A673 (cell line): Measurements from ENCODE around the gene ERBB3. TPM values are rescaled to one million over a fixed set of nuclear protein-coding genes. Genes with fewer than 3 reads are reported as not detected.

Experiments
- BruUV-seq: library from RNA; stranded (reverse); fragments of 400-500 nt; replicated peaks from 2 replicates; lab custom pipeline; 2021; lab: Mats Ljungman, UMichigan
- CTCF ChIA-PET: fragments of 300-600 bp; sonication (Branson Sonifier 250); formaldehyde crosslinking; loops from one replicate; lab custom pipeline; 2022; ENCODE audit warnings: antibody characterized with exemption; lab: Charles Lee
- POLR2A ChIA-PET: fragments of 300-600 bp; sonication (Branson Sonifier 250); formaldehyde crosslinking; loops from one replicate; lab custom pipeline; 2022; ENCODE audit warnings: antibody characterized with exemption; ENCODE audit not compliant: low non-redundant PET; lab: Charles Lee
- DNase-seq: peaks from one replicate; pipeline ENCODE4 v3.0.0-alpha.2; 2015; ENCODE audit warnings: low spot score
- H3K27ac ChIP-seq: fragments of 200-600 bp; sonication (generic); 2 replicates; pipeline ENCODE4 v1.5.1; 2016; ENCODE audit warnings: mixed run types, low read depth, mild to moderate bottlenecking, mixed read lengths, antibody characterized with exemption, low read length; ENCODE audit not compliant: poor library complexity, severe bottlenecking
- H3K27me3 ChIP-seq: fragments of 200-600 bp; sonication (generic); replicated peaks from 2 replicates; pipeline ENCODE4 v1.6.1; 2017; ENCODE audit warnings: mixed run types, low read depth, mild to moderate bottlenecking, mixed read lengths, antibody characterized with exemption, low read length; ENCODE audit not compliant: insufficient read depth, poor library complexity
- H3K36me3 ChIP-seq: fragments of 200-600 bp; sonication (generic); 2 replicates; pipeline ENCODE4 v1.6.1; 2016; ENCODE audit warnings: mixed run types, mild to moderate bottlenecking, mixed read lengths, antibody characterized with exemption, low read length; ENCODE audit not compliant: insufficient read depth, poor library complexity, severe bottlenecking
- H3K4me1 ChIP-seq: fragments of 200-600 bp; sonication (generic); 2 replicates; pipeline ENCODE4 v1.6.1; 2017; ENCODE audit warnings: mixed run types, mild to moderate bottlenecking, mixed read lengths, antibody characterized with exemption, low read length; ENCODE audit not compliant: insufficient read depth, poor library complexity, severe bottlenecking
- H3K4me3 ChIP-seq: fragments of 200-600 bp; sonication (generic); 2 replicates; pipeline ENCODE4 v1.5.1; 2016; ENCODE audit warnings: low read depth, mixed run types, mild to moderate bottlenecking, mixed read lengths, low read length; ENCODE audit not compliant: poor library complexity, severe bottlenecking
- H3K9me3 ChIP-seq: fragments of 200-600 bp; sonication (generic); 2 replicates; pipeline ENCODE4 v1.6.1; 2016; ENCODE audit warnings: mixed run types, low read depth, mild to moderate bottlenecking, mixed read lengths, antibody characterized with exemption, low read length; ENCODE audit not compliant: poor library complexity, severe bottlenecking
- EZH2 ChIP-seq: fragments of 200-600 bp; sonication (generic); IDR thresholded peaks from 2 replicates; pipeline ENCODE4 v1.6.1; 2017; ENCODE audit warnings: borderline replicate concordance, low read depth, mild to moderate bottlenecking, mixed read lengths, antibody characterized with exemption, low read length; ENCODE audit not compliant: poor library complexity, severe bottlenecking
- intact Hi-C: fragments of 100-400 bp; cut with micrococcal nuclease; formaldehyde crosslinking; loops from one replicate; pipeline ENCODE4 v1.10.0; 2022; ENCODE audit not compliant: unreplicated experiment
- total RNA-seq: library from RNA; stranded (reverse); gene quantifications from 2 replicates; pipeline ENCODE4 v1.2.3, GENCODE V29; 2021
- TF ChIP-seq, protein P1 (sequence below): fragments of 300-800, 200-600 bp; sonication (generic); conservative IDR thresholded peaks from 2 replicates; pipeline ENCODE4 v1.5.1; 2017; ENCODE audit warnings: low read depth, mild to moderate bottlenecking, antibody characterized with exemption, low read length, moderate library complexity, mixed read lengths

The ERBB3 gene
- total RNA-seq, 1 experiment from 2014 or later = 2.0 TPM

DNA sequence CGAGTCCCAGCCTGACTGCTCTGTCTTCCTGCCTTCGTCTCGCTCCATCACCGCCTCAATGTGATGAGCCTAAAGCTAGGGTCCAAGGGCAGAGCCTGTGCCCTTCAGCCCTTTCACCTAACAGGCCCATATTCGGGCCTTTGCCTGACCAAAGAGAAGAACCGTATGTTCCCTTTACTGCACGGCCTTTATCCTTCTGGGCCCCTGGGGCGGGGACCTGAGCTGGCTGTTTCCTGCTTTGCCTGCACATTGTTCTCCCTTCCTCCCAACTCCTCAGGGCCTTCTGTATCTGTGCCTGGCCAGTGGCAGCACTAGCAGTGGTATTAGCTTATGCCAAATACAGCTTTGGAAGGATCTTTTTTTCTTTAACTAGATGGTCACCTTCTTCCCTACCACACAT, 63.9 kb downstream of the ERBB3 start:
- H3K27me3 ChIP-seq = no peaks in the 10 kb centered on the region
- no peaks in the 10 kb centered on the region for H3K9me3 ChIP-seq
- no peak for DNase-seq
- intact Hi-C loops = no loop called here
- no peak overlapping the region for H3K4me3 ChIP-seq
- no peak for TF ChIP-seq EZH2
- TF ChIP-seq, protein P1, sequence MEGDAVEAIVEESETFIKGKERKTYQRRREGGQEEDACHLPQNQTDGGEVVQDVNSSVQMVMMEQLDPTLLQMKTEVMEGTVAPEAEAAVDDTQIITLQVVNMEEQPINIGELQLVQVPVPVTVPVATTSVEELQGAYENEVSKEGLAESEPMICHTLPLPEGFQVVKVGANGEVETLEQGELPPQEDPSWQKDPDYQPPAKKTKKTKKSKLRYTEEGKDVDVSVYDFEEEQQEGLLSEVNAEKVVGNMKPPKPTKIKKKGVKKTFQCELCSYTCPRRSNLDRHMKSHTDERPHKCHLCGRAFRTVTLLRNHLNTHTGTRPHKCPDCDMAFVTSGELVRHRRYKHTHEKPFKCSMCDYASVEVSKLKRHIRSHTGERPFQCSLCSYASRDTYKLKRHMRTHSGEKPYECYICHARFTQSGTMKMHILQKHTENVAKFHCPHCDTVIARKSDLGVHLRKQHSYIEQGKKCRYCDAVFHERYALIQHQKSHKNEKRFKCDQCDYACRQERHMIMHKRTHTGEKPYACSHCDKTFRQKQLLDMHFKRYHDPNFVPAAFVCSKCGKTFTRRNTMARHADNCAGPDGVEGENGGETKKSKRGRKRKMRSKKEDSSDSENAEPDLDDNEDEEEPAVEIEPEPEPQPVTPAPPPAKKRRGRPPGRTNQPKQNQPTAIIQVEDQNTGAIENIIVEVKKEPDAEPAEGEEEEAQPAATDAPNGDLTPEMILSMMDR = no peak
- POLR2A ChIA-PET = no interaction called here
- CTCF ChIA-PET = no interaction called here
- no peaks in the 10 kb centered on the region for H3K4me1 ChIP-seq
- peaks cover 52% of the 10 kb centered on the region for H3K36me3 ChIP-seq
- no peak overlapping the region for H3K27ac ChIP-seq
- BruUV-seq = no TSS peak

GRCh38 chr12:56145217-56145616, 65.3 kb downstream of the ERBB3 start:
- Histone ChIP-seq H3K4me1 (no peaks in the 10 kb centered on the region), H3K27me3 (no peaks in the 10 kb centered on the region), H3K27ac (no peak overlapping the region), H3K36me3 (peaks cover 40% of the 10 kb centered on the region), H3K4me3 (no peak overlapping the region), H3K9me3 (no peaks in the 10 kb centered on the region)
- DNase-seq = no peak
- CTCF ChIA-PET = no interaction called here
- intact Hi-C loops = no loop called here
- POLR2A ChIA-PET = no interaction called here
- no TSS peak for BruUV-seq
- TF ChIP-seq EZH2 = no peak
- TF ChIP-seq, protein P1 = no peak

GRCh38 chr12:56146492-56147460, 66.8 kb downstream of the ERBB3 start:
- POLR2A ChIA-PET = interaction anchor here (0.7 kb wide), 1 partner anchor 12 kb away, joined by 3 read pairs; no protein-coding TSS in a partner anchor
- CTCF ChIA-PET = no interaction called here
- Histone ChIP-seq H3K27ac (no peak overlapping the region), H3K9me3 (no peaks in the 10 kb centered on the region), H3K4me1 (peaks cover 9% of the 10 kb centered on the region), H3K27me3 (no peaks in the 10 kb centered on the region), H3K36me3 (peaks cover 30% of the 10 kb centered on the region), H3K4me3 (no peak overlapping the region)
- intact Hi-C loops = no loop called here
- no peak for TF ChIP-seq EZH2
- TF ChIP-seq, protein P1 = no peak
- no TSS peak for BruUV-seq
- DNase-seq = no peak
